Measurements from ENCODE around the gene HS6ST2. TPM values are rescaled to one million over a fixed set of nuclear protein-coding genes. Genes with fewer than 3 reads are reported as not detected.

HS6ST2 gene
- total and polyA plus RNA-seq, 10 of the 15 experiments (the other 5 are each of a cell fraction or from before 2014, with no cell fraction given) = not detected

DNA sequence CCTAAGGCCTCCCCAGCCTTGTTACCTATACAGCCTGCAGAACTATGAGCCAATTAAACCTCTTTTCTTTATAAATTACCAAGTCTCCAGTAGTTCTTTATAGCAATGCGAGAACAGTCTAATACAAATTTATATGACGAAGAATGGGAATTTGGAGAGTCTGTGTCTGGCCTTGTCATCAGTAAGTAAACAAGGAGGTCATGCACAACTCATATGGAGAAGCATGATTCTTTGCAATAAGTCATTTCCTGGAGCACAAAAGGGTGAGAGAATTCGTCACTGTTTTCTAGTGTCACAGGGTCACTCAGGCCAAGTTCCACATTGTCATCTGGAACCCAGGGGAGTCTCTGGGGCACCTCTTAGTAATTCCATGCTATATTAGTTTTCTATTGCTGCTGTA is 49.0 kb upstream of the HS6ST2 start:
- CTCF ChIA-PET = no interaction called here
- intact Hi-C loops (cut with micrococcal nuclease; ENCODE audit: unreplicated experiment) = loop anchor here (10.0 kb wide), 2 partner anchors 167 to 667 kb away; no protein-coding TSS in a partner anchor
- Histone ChIP-seq H3K9ac (ENCODE audit: control insufficient read depth, insufficient read depth, low read length) (no peak overlapping the region), H3K79me2 (ENCODE audit: control insufficient read depth, insufficient read depth, low read length) (no peaks in the 10 kb centered on the region), H4K20me1 (ENCODE audit: control insufficient read depth, insufficient read depth) (no peaks in the 10 kb centered on the region), H3K27ac (ENCODE audit: control insufficient read depth, insufficient read depth) (no peak overlapping the region), H3K36me3 (ENCODE audit: control insufficient read depth in 2 of 2, insufficient read depth in 2 of 2, low read length in 1 of 2) (no peaks in the 10 kb centered on the region), H3K4me2 (ENCODE audit: control insufficient read depth, insufficient read depth) (no peak overlapping the region), H3K4me3 (no peak overlapping the region), H3K9me3 (replicated peaks; ENCODE audit: control insufficient read depth, insufficient read depth, low read length) (no peaks in the 10 kb centered on the region; the same call in 2 of the 3 replicates), H2AFZ (ENCODE audit: control insufficient read depth, low read depth, low read length) (no peak overlapping the region), H3K27me3 (replicated peaks in 1 of 2; ENCODE audit: control insufficient read depth in 2 of 2, insufficient read depth in 2 of 2, low read length in 1 of 2) (no peaks in the 10 kb centered on the region), H3K4me1 (ENCODE audit: control insufficient read depth, insufficient read depth, low read length) (no peaks in the 10 kb centered on the region)
- WGBS (ENCODE audit: insufficient coverage, insufficient replicate concordance, low lambda C conversion rate, missing lambda C conversion rate) = 20% methylated on average over 3 of the region's 3 CpGs
- BruUV-seq (replicated peaks) = no TSS peak
- RAD21 ChIA-PET (ENCODE audit: unreplicated experiment) = interaction anchor here (1.3 kb wide), 1 partner anchor 14 kb away, joined by 3 read pairs; no protein-coding TSS in a partner anchor
- POLR2A ChIA-PET = no interaction called here
- in situ Hi-C loops (cut with MboI) = no loop called here
- TF ChIP-seq STAT3 (IDR thresholded peaks at IDR 0.05; ENCODE audit: low read depth, low read length) = no peak
- no peak for TF ChIP-seq WRNIP1 (IDR thresholded peaks at IDR 0.05; ENCODE audit: borderline replicate concordance, low read depth, low read length)
- TF ChIP-seq SMARCA5 (IDR thresholded peaks at IDR 0.05) = no peak
- no peak for TF ChIP-seq RELA (IDR thresholded peaks at IDR 0.05; ENCODE audit: borderline replicate concordance, partially characterized antibody)
- no peak for TF ChIP-seq JUNB (IDR thresholded peaks at IDR 0.05)
- TF ChIP-seq ZZZ3 (IDR thresholded peaks at IDR 0.05; ENCODE audit: control insufficient read depth, insufficient read length, low read depth) = no peak
- no peak for TF ChIP-seq RB1 (IDR thresholded peaks at IDR 0.05; ENCODE audit: borderline replicate concordance)
- no peak for TF ChIP-seq TAF1 (IDR thresholded peaks at IDR 0.05; ENCODE audit: borderline replicate concordance, low read depth, low read length)
- no peak for TF ChIP-seq SUPT20H (IDR thresholded peaks at IDR 0.05; ENCODE audit: borderline replicate concordance, control insufficient read depth, low read depth, low read length)
- no peak for TF ChIP-seq CHD4 (IDR thresholded peaks at IDR 0.05)
- TF ChIP-seq TARDBP (IDR thresholded peaks at IDR 0.05; ENCODE audit: borderline replicate concordance) = no peak
- TF ChIP-seq SREBF1 (IDR thresholded peaks at IDR 0.05; ENCODE audit: low read length) = no peak
- TF ChIP-seq CHD2 (IDR thresholded peaks at IDR 0.05; ENCODE audit: borderline replicate concordance, low read depth, low read length) = no peak
- SMC1A ChIA-PET (ENCODE audit: uncharacterized antibody, unreplicated experiment) = no interaction called here
- no peak for ATAC-seq
- no peak for FAIRE-seq
- DNase-seq (ENCODE audit: low read depth, low spot score) = no peak

All from GM12878 (cell line).